T1000 (cell line): ENCODE measurements around the gene GALNT10.

Source experiments
- DNase-seq: peaks from one replicate; lab custom pipeline; 2025; ENCODE audit warnings: mixed read lengths; lab: John Stamatoyannopoulos, UW

GALNT10 gene

DNA sequence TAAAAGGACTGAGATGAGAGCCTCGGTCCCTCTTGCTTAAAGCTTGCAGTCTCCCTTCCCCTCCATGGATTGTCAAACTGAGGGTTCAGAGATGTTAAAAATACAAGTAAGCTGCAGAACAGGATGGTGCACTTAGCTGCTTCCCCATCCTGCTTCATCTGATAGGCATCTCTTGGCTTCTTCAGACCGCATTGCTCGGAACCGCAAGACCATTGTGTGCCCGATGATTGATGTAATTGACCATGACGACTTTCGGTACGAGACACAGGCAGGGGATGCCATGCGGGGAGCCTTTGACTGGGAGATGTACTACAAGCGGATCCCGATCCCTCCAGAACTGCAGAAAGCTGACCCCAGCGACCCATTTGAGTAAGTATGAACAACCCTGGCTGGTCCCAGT lies 189.7 kb downstream of the GALNT10 start:
- DNase-seq = no peak

DNA sequence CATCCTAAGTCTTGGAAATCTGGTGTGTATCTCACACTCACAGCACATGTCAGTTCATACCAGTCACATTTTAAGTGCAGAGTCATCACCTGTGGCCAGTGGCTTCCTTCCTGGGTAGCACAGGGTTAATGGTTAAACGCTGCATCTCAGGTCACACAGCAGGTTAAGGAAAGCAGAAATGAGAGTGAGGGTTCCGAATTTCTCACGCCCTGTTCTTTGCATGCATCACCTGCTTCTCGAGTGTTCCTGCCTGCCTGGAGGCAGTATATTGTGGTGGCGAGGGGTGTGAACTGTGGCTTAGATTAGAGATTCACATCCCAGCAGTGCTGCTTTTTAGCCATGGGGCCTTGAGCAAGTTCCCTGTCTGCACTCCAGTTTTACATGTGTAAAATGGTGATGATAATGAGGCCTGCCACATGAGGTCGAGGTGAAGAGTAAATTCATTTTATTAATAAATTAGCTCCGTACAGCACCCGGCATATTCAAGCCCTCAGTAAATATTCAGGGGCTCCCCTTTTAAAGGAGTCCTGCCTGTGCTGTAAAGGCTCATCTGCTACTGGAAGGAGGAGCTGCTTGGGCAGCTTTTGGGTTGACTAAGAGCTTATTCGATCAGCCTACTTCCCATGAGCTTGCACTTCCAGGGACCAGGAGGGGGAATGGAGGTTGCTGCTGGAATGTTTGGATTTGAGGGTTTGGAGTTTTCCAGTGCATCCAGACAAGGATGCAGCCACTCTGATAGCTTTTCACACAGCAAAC lies 194.1 kb downstream of the GALNT10 start:
- no peak for DNase-seq

- no peak for DNase-seq
Measured at GRCh38 chr5:154385236-154385512, 194.6 kb downstream of the GALNT10 start.

DNA sequence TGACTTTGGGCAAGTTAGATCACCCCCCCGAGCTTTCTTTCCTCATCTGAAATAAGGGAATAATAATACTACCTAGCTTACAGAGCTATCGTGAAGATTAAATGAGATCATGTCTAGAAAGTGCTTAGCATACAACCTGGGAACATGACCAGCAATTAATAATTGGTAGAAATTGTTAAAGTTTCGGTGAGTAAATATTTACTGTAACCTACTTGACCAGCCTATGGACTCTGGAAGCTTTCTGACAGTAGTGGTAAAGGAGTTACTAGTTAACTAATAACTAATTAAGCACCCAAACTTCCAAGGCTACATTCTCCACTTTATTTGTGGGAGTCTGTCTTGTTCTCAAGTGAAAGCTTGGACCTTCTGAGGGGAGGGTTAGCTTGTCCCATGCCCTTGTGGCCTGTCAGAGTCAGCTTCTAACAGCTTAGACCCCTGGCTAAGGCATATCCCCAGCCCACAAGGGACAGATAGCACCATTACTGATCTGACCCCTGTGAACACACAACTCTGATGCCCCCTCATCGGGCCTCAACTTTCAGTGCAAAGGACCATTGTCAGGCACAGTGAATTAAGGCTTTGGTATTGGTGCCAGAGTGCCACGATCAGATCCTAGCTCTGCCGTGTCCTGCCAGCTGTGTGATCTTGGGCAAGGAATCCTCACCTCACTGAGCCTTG lies 196.6 kb downstream of the GALNT10 start:
- DNase-seq = no peak

- no peak for DNase-seq
Measured at GRCh38 chr5:154388842-154389241, 198.3 kb downstream of the GALNT10 start.

- DNase-seq = no peak
Measured at GRCh38 chr5:154390096-154390495, 199.6 kb downstream of the GALNT10 start.

- no peak for DNase-seq
Measured at GRCh38 chr5:154390746-154391359, 200.3 kb downstream of the GALNT10 start.

GRCh38 chr5:154391788-154392187 lies 201.3 kb downstream of the GALNT10 start:
- DNase-seq = no peak

DNA sequence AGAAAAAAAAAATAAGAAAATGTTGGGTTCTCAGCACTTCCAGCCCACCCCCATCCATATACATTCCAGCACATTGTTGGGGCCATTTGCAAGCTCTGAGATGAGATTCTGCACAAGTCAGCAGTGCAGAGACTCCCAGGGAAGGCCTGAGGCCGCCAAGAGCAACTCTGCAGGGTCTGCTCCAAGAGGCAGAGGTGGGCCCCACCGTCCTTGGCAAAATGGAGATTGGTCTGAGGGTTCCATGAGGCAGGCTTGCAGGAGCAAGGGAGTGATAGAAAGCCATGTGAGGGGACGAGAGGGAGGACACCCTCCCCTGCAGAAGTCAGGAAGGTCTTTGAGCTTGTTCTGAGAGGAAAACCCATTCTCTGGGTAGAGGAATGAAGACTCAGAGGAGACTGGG lies 203.3 kb downstream of the GALNT10 start:
- no peak for DNase-seq

GRCh38 chr5:154394307-154394706 lies 203.8 kb downstream of the GALNT10 start:
- DNase-seq = no peak

DNA sequence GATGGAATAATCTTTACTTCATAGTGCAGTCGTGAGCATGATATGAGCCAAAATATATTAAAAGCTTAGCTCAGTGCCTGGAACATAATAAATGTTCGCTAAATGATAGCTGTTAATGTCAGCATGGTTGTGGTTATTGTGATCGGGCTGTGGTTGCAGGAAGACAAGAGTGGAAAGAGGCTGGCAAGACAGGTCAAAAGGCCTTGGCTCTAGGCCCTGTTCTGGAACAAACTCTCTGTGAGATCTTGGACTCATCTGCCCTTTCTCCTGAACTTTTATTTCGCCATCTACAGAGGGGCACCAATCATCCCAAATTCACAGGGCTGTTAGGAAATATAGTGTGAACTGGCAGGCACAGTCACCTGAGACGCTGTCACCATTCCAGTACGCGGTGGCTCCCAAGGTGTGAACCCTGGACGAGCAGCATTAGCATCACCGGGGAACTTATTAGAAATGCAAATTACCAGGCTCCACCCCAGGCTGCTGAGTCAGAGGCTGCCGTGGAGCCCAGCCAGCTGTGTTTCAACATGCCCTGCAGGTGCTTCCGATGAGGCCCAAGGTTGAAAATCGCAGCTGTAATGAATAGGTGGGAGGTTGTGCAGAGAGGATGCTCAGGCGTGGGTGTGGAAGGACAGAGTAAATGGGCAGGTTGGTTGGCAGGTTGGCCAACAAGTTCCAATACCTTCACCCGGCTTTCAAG lies 205.0 kb downstream of the GALNT10 start:
- DNase-seq = no peak

DNA sequence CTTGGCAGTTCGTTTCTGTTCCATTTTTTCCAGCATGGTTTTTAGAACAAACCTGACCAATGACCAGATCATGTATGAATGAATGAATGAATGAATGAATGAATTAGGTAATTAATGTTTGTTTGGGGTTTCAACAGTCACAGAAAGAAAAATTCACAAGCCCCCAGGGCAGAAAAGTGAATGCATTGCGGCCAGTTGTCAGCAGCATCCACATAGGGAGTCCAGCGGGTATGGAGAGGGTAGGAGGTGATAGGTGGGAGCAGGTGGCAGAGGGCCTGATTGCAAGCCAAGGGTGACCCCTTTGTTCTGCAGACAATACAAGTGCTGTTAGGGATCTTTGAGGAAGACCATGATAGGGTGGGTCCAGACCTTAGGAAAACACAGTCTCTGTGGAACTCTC lies 205.6 kb downstream of the GALNT10 start:
- no peak for DNase-seq

- no peak for DNase-seq
Measured at GRCh38 chr5:154397652-154398406, 207.3 kb downstream of the GALNT10 start.

DNA sequence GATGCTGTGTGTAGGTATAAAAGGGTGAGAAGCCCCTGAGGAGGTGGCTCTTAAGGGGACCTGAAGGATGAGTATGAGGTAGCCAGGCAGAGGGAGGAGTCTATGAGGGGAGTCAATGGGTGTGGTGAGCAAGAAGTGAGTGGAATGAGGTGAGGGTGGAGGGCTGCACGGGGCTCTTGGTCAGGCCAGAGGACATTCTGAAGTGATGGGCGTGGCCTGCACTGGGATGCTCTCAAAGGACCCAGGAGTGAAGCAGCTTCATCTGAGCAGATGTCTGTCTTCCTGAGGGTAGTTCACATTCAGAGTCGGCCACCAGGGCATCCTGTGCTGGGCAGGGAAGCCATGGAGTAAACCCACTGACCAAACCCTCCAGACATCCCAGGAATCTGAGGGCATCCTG lies 210.1 kb downstream of the GALNT10 start:
- DNase-seq = no peak

DNA sequence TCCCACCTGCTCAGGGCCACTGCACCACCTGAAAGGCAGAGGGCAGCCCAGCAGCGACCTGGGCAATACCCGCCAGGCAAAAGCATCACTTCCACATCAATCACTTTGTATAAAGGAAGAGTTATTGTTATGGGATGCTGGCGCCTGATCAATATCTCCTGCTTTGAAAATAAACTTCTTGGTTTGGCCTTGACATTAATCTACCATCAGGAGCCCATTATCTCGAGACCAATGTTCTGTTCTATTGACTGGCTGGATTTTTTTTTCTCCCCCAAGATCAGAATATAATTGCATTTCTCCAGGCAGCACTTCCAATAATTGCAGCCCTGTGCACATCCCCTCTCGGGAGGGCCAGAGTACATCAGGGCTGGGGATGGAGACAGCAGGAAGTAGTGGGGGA lies 210.8 kb downstream of the GALNT10 start:
- no peak for DNase-seq

GRCh38 chr5:154401931-154402330 lies 211.4 kb downstream of the GALNT10 start:
- no peak for DNase-seq

DNA sequence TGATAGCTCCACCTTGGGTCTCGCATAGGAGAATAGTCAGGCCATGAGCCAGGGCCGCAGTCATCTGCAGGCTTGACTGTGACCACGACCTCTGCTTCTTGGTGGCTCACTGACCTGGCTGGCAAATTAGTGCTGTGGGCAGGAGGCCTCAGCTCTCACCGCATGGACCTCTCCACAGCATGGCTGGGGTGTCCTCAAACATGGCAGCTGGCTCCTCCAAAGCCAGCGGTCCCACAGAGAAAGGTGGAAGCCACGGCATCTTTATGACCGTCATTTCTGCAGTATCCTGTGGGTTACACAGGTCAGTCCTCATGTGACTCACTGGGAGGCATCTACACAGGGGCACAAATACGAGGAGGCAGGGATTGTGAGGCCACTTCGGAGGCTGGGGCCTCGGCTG lies 212.1 kb downstream of the GALNT10 start:
- no peak for DNase-seq

GRCh38 chr5:154403234-154403633 lies 212.7 kb downstream of the GALNT10 start:
- no peak for DNase-seq

DNA sequence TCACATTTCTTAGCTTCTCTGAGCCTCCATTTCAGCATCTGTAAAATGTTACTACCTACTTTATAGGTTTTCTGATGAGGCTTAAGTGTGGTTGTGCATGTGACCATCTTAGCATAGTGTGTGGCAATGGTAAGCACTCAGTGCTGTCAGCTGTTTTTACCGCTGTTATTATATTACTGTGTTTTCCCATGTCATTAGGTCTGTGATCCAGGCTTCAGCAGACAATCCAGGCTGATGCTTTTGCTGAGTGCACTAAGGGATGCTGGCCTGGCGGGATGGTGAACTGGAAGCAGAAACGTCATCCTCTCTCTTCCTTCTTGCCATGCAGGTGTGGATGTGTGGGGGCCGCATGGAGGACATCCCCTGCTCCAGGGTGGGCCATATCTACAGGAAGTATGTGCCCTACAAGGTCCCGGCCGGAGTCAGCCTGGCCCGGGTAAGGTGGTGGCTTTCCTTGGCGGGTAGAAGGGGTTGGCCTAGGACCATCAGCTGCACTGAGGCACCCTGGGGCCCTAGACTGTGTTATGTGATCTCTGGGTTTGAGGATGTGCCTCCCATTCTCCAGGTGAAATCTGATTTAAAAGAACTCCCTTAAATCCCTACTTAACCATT lies 213.3 kb downstream of the GALNT10 start:
- no peak for DNase-seq

DNA sequence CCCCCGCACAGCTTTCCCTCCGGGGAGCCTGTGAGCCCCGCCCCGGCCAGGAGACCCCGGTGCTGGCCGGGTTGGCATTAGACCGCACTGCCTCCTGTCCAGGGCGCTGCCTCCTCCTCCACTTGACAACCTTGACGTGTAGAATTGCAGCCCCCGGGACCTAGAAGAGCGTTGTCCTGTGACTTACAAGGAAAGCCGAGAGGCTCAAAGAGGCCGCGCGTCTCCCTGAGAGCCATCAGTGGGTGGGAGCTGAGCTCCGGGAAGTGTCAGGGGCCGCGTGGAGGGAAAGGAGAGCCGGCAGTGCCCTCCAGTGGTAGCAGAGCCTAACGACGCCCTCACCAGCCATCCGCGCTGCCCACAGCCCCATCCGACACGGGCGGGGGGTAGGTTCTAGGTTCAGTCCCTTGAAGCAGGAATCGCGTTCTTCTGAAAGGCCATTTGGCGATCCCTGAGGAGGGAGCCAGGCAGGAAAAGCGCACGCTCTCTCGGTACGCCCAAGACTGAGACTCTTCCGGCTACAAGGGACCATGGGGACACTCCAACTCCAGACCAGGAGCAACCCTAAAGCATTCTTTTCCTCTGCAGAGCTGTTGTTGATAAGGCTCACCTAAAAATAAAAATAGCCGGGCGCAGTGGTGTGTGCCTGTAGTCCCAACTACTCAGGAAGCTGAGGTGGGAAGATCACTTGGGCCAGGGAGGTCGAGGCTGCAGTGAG lies 214.7 kb downstream of the GALNT10 start:
- DNase-seq = peak; percentile 56

DNA sequence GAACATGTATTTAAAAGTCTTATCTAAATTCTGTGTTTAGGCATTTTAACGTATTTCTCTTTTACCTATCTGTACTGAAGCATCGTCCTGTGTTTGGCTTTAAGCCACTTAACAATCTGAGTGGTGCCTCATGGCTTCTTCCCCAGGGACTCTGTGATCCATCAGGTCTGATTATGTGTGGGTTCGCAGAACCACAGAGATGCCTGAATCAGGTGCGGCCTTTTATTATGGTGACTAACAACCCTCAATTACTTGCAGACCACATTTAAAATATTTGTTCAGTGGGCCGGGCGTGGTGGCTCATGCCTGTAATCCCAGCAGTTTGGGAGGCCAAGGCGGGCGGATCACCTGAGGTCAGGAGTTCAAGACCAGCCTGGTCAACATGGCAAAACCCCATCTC lies 215.7 kb downstream of the GALNT10 start:
- DNase-seq = peak; percentile 47
